ENCODE measurements around the gene ART4. TPM values are rescaled to one million over a fixed set of nuclear protein-coding genes. Genes with fewer than 3 reads are reported as not detected.

Gene ART4
- total and polyA plus RNA-seq, 12 donors, result 0.72 to 3.9 (median 2.7) TPM

DNA sequence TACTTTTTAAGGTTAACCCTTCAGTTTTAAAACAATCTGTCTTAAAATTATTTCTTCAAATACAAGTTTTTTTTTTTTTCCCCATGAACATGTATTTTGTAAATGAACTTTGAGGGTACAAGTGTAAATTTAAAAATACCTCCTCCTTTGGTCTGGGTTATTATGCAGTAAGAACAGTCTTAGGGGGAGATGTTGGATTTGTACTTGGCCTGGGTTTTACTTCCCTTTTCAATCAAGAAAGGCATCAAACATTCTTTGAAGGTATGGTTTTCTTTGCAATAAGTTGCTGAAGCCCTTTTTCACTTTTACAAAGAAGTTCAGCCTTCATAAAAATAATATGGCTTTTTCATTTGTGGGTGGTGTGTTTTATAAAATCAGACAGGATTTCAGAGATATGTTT, 60.6 kb downstream of the ART4 start:
- Histone ChIP-seq H3K4me3 (no peak overlapping the region), H3K27me3 (no peaks in the 10 kb centered on the region), H3K9me3 (no peaks in the 10 kb centered on the region), H3K4me1 (peaks cover 0 to 10% (median 0%) of the 10 kb centered on the region in 9 donors), H3K36me3 (peaks cover 0 to 42% (median 14%) of the 10 kb centered on the region in 9 donors), H3K27ac (no peak overlapping the region)
- DNase-seq (no peak), ATAC-seq (no peak)
- intact Hi-C loops (cut with DNase I), result no loop called here
- TF ChIP-seq, protein P1, sequence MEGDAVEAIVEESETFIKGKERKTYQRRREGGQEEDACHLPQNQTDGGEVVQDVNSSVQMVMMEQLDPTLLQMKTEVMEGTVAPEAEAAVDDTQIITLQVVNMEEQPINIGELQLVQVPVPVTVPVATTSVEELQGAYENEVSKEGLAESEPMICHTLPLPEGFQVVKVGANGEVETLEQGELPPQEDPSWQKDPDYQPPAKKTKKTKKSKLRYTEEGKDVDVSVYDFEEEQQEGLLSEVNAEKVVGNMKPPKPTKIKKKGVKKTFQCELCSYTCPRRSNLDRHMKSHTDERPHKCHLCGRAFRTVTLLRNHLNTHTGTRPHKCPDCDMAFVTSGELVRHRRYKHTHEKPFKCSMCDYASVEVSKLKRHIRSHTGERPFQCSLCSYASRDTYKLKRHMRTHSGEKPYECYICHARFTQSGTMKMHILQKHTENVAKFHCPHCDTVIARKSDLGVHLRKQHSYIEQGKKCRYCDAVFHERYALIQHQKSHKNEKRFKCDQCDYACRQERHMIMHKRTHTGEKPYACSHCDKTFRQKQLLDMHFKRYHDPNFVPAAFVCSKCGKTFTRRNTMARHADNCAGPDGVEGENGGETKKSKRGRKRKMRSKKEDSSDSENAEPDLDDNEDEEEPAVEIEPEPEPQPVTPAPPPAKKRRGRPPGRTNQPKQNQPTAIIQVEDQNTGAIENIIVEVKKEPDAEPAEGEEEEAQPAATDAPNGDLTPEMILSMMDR (IDR thresholded peaks at IDR 0.05), result no peak

- Histone ChIP-seq H3K4me3 (no peak overlapping the region), H3K27ac (no peak overlapping the region), H3K36me3 (peaks cover 0 to 30% (median 3%) of the 10 kb centered on the region in 9 donors), H3K27me3 (no peaks in the 10 kb centered on the region), H3K4me1 (peaks cover 0 to 10% (median 0%) of the 10 kb centered on the region in 9 donors), H3K9me3 (no peaks in the 10 kb centered on the region)
- ATAC-seq (no peak), DNase-seq (no peak)
- intact Hi-C loops (cut with DNase I), result no loop called here
- TF ChIP-seq, protein P1 (IDR thresholded peaks at IDR 0.05), result no peak
- WGBS, 2 donors, result 55 to 56% methylated on average over 2 of the region's 2 CpGs
Measured at GRCh38 chr12:14781563-14781962, 61.8 kb downstream of the ART4 start.

DNA sequence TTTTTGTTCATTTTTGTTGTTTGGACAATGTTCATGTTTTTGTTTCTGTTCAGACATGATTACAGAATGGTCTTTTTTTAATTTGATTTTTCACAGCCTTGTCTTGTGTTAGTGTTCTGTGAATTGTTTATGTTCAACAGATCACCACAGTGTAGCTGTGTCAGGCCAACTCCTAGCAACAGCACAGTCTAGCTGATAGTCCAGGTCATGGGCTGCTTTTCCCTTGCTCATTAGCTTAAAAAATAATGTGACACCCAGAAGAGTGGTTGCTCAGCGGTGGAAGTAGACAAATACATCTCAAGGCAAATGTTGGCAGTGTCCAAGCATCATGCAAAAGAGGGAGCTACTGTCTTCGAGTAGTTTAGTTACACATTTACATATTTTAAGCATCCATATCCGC, 62.5 kb downstream of the ART4 start:
- ATAC-seq (no peak), DNase-seq (no peak)
- WGBS, 2 donors, result 85 to 88% methylated on average over 3 of the region's 3 CpGs
- Histone ChIP-seq H3K27ac (no peak overlapping the region), H3K9me3 (no peaks in the 10 kb centered on the region), H3K27me3 (no peaks in the 10 kb centered on the region), H3K36me3 (peaks cover 0 to 23% (median 0%) of the 10 kb centered on the region in 9 donors), H3K4me3 (peak overlapping the region in 1 of 10 donors; percentile 16), H3K4me1 (peaks cover 0 to 16% (median 0%) of the 10 kb centered on the region in 9 donors)
- TF ChIP-seq, protein P1 (IDR thresholded peaks at IDR 0.05), result no peak
- intact Hi-C loops (cut with DNase I), result no loop called here

- no peak for DNase-seq
- intact Hi-C loops (cut with DNase I), result no loop called here
- no peak overlapping the region for H3K4me3 ChIP-seq
- H3K27ac ChIP-seq, result no peak overlapping the region
- no peaks in the 10 kb centered on the region for H3K27me3 ChIP-seq
- TF ChIP-seq, protein P1 (IDR thresholded peaks at IDR 0.05), result no peak
- peaks cover 0 to 26% (median 0%) of the 10 kb centered on the region in 9 donors for H3K4me1 ChIP-seq
- 88% methylated on average over 2 of the region's 2 CpGs for WGBS, 2 donors
- ATAC-seq, result no peak
- H3K36me3 ChIP-seq, result peaks cover 0 to 13% (median 0%) of the 10 kb centered on the region in 9 donors
- H3K9me3 ChIP-seq, result no peaks in the 10 kb centered on the region
Measured at GRCh38 chr12:14779834-14780233, 63.5 kb downstream of the ART4 start.

Measured in heart right ventricle (tissue), 16 donors.